ENCODE results near the gene CHRNA10.
A peak's percentile ranks its signal among the peaks of the same experiment; 100 is the strongest.

CHRNA10 gene

GRCh38 chr11:3627291-3627690, 43.9 kb downstream of the CHRNA10 start:
- no peak for DNase-seq

DNA sequence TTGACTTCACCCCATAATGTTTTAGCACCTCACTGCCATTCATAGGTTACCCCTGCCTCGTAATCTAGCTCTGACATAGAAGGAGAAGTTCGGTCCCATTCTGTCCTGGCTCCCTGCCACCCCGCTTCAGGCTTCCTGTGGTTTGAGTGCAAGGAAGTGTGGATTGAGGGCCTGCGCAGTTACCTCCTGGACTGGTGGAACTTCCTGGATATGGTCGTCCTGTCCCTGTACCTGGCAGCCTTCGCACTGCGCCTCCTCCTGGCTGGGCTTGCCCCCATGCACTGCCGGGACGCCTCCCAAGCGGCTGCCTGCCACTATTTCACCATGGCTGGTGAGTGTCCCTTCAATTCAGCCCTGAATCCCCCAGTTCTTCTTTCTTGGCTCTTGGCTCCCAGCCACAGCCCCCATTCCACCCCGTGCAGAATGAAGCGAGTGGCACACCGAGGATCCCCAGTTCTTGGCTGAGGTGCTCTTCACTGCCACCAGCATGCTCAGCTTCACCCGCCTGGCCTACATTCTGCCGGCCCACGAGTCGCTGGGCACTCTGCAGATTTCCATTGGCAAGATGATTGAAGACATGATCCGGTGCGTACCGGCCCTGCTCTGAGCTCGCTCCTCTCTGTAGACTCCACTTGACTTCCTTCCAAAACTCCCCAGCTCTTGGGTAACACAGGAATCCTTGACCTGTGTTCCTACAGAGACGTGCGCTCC, 44.8 kb downstream of the CHRNA10 start:
- DNase-seq = no peak

DNA sequence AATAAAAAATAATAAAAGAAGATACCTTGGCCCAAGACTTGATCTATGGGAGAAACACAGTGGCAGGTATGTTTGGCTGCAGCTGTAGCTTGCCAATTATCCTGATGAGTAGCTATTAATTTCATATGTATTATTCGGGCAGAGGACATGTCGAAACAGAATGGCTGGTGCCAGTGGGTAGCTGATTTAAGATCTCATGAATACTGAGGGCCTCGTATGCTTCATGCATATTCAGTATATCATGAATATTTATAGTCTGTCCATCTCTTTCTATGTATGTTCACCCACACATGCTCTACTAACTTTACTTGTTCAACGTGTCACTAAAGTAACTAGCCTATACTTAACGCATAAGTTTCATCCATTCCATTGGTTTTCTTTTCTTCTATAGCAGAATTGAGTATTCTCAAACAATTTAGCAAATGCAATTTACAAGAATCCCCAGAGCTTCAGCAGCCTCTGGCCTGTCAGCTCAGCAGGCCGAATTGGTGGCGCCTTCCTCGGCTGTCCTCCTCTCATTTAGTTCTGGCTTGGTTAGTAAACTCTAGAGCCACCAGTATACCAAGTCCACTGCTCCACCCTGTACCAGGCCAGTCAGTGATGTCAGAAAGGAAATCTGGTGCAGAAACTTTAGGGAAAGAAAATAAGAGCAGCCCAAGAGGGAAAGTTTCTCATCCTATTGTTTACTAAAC, 47.3 kb downstream of the CHRNA10 start:
- no peak for DNase-seq

DNA sequence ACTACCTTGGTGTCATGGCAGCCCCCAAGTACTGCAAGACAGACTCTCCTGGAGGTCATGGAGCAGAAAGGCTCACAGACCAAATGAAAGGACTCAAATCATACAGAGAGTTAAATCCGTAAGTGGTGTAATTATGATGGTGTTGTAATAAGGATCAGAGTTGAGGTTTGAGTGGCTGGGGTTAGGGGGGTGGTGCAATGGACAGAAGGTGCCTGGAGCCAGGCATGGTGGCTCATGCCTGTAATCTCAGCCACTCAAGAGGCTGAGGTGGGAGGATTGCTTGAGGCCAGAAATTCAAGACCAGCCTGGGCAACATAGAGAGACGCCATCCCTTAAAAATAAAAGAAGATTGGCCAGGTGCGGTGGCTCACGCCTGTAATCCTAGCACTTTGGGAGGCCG, 48.1 kb downstream of the CHRNA10 start:
- DNase-seq = no peak

GRCh38 chr11:3622521-3622920, 48.7 kb downstream of the CHRNA10 start:
- no peak for DNase-seq

GRCh38 chr11:3617990-3618389, 53.2 kb downstream of the CHRNA10 start:
- DNase-seq = no peak

- DNase-seq = peak; percentile 21
Measured at GRCh38 chr11:3616721-3617460, 54.3 kb downstream of the CHRNA10 start.

GRCh38 chr11:3615998-3616397, 55.2 kb downstream of the CHRNA10 start:
- DNase-seq = peak; percentile 56

All from NCI-H345 (cell line).